ENCODE data around the gene NGEF. TPM values are rescaled to one million over a fixed set of nuclear protein-coding genes. Genes with fewer than 3 reads are reported as not detected.

NGEF gene
- total RNA-seq, 1 experiment from 2014 or later, result 1.9 TPM

DNA sequence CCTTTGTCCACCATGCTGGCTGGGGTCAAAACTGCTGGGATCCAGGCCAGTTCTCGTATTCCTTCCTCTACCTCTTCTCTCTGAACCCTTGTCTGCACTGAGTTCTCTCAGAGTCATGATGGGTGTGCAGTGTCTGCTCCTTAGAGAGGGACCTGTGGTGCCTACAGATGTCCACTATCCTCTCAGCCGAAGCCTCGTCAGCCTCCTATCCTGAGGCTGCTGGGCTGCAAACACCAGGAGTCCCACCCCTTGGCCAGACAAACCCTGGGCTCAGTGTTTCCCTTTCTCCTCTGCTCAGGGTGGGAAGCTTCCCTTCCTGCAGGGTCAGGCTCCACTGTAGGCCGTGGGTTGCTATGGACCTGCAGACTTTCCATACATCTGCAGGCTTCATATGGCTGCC is 49.4 kb upstream of the NGEF start:
- no peak for DNase-seq
- no CpG with 5 or more reads among the region's 4 CpGs for WGBS (ENCODE audit: extremely low coverage, insufficient read length, low lambda C conversion rate)
- Histone ChIP-seq H3K27ac (ENCODE audit: insufficient read length, low read depth, low read length) (no peak overlapping the region), H3K23me2 (ENCODE audit: insufficient read length, low read depth, low read length, poor library complexity, severe bottlenecking) (no peaks in the 10 kb centered on the region), H3K18ac (ENCODE audit: insufficient read length, low read depth, low read length) (no peak overlapping the region), H4K91ac (ENCODE audit: insufficient read length, low read depth, low read length) (no peak overlapping the region), H3K4ac (ENCODE audit: low read depth, low read length) (no peak overlapping the region), H3K27me3 (ENCODE audit: insufficient read depth, low read length) (no peaks in the 10 kb centered on the region), H4K8ac (replicated peaks; ENCODE audit: insufficient read length, low read depth, low read length) (no peak overlapping the region), H2BK20ac (ENCODE audit: low read depth, low read length, poor library complexity, severe bottlenecking) (no peak overlapping the region), H3K14ac (ENCODE audit: insufficient read depth, low read length) (no peak overlapping the region; the same call in 1 of the 2 replicates), H3K56ac (ENCODE audit: insufficient read length, low read depth, low read length) (no peak overlapping the region), H3K9ac (ENCODE audit: extremely low read depth, insufficient read length, low read length) (no peak overlapping the region), H2BK5ac (ENCODE audit: insufficient read length, low read length) (no peak overlapping the region), H2BK12ac (ENCODE audit: insufficient read length, low read depth, low read length) (no peak overlapping the region), H2AK5ac (ENCODE audit: insufficient read length, low read length) (no peak overlapping the region), H4K20me1 (ENCODE audit: control insufficient read depth, insufficient read depth, insufficient read length) (no peaks in the 10 kb centered on the region), H2AFZ (ENCODE audit: low read length) (no peak overlapping the region), H3T11ph (ENCODE audit: low read length) (no peak overlapping the region), H3K9me3 (ENCODE audit: control insufficient read depth, low read depth, low read length) (no peaks in the 10 kb centered on the region), H3K4me2 (ENCODE audit: insufficient read depth, insufficient read length, low read length) (no peak overlapping the region), H2BK15ac (ENCODE audit: low read depth, low read length) (no peak overlapping the region), H4K5ac (ENCODE audit: insufficient read length, low read depth, low read length) (no peak overlapping the region), H3K79me2 (ENCODE audit: insufficient read depth, low read length) (no peaks in the 10 kb centered on the region), H2BK120ac (ENCODE audit: low read depth, low read length, poor library complexity, severe bottlenecking) (no peak overlapping the region), H3K23ac (ENCODE audit: insufficient read length, low read depth, low read length) (no peak overlapping the region), H3K79me1 (ENCODE audit: insufficient read depth, low read depth, low read length, poor library complexity, severe bottlenecking) (no peaks in the 10 kb centered on the region), H3K4me1 (ENCODE audit: insufficient read depth, low read length) (no peaks in the 10 kb centered on the region)
- no peak overlapping the region for H3K4me3 Mint-ChIP-seq
- TF ChIP-seq, protein P1, sequence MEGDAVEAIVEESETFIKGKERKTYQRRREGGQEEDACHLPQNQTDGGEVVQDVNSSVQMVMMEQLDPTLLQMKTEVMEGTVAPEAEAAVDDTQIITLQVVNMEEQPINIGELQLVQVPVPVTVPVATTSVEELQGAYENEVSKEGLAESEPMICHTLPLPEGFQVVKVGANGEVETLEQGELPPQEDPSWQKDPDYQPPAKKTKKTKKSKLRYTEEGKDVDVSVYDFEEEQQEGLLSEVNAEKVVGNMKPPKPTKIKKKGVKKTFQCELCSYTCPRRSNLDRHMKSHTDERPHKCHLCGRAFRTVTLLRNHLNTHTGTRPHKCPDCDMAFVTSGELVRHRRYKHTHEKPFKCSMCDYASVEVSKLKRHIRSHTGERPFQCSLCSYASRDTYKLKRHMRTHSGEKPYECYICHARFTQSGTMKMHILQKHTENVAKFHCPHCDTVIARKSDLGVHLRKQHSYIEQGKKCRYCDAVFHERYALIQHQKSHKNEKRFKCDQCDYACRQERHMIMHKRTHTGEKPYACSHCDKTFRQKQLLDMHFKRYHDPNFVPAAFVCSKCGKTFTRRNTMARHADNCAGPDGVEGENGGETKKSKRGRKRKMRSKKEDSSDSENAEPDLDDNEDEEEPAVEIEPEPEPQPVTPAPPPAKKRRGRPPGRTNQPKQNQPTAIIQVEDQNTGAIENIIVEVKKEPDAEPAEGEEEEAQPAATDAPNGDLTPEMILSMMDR (conservative IDR thresholded peaks at IDR 0.05), result no peak
- no peak overlapping the region; a peak in 1 of 7 replicates for H3K27ac Mint-ChIP-seq
- no peaks in the 10 kb centered on the region for H3K9me3 Mint-ChIP-seq
- H3K4me1 Mint-ChIP-seq, result peaks cover 12 to 25% of the 10 kb centered on the region in 2 experiments
- H3K27me3 Mint-ChIP-seq (ENCODE audit: low read depth), result no peaks in the 10 kb centered on the region
- no peaks in the 10 kb centered on the region for H3K36me3 Mint-ChIP-seq (ENCODE audit: insufficient read depth in 1 of 3, low read depth in 3 of 3)

Measured in H9 (cell line).